ENCODE results near the gene PRKAR1B.

DNA sequence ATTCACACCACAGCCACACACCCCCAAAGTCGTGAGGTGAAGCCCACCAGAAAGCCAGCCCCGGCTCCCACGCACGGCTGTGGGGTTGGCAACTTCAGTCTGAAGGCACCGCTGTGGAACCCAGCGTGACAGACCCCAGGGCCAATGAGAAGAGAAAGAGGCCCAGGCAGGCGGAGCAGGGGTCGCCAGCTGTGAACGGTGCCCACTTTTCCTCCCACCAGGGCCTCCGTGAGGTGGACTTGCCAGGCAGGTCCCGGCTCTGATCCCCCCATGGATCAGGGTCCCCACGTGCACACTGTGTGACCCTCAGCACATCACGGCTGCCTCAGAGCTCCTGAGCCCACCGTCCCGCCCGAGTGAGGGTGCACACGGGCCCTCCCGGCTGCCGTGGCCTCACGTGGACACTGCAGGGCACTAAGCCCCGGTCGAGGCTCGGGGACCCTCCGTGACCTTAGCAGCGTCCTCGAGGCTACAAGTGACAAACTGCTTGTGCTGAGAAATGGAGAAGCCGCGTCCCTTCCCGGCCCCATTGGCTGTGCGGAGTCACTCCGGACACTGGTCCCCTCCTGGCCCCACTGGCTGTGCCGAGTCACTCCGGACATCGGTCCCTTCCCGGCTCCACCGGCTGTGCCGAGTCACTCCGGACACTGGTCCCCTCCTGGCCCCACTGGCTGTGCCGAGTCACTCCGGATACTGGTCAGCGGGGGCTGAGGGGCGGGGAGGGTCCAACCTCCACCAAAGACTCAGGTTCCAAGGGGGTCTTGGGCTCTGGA is 135.0 kb downstream of the PRKAR1B start:
- TF ChIP-seq, protein P1, sequence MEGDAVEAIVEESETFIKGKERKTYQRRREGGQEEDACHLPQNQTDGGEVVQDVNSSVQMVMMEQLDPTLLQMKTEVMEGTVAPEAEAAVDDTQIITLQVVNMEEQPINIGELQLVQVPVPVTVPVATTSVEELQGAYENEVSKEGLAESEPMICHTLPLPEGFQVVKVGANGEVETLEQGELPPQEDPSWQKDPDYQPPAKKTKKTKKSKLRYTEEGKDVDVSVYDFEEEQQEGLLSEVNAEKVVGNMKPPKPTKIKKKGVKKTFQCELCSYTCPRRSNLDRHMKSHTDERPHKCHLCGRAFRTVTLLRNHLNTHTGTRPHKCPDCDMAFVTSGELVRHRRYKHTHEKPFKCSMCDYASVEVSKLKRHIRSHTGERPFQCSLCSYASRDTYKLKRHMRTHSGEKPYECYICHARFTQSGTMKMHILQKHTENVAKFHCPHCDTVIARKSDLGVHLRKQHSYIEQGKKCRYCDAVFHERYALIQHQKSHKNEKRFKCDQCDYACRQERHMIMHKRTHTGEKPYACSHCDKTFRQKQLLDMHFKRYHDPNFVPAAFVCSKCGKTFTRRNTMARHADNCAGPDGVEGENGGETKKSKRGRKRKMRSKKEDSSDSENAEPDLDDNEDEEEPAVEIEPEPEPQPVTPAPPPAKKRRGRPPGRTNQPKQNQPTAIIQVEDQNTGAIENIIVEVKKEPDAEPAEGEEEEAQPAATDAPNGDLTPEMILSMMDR (IDR thresholded peaks at IDR 0.05) = no peak
- no peak for TF ChIP-seq EZH2phosphoT487 (IDR thresholded peaks at IDR 0.05)
